Posterior vena cava (tissue), 2 donors: ENCODE results near the gene CD80. TPM values are rescaled to one million over a fixed set of nuclear protein-coding genes. Genes with fewer than 3 reads are reported as not detected.
"Not testable (repeated sequence)": the region's sequence is repeated elsewhere in the genome, so short reads cannot be mapped to it uniquely, and the experiment has no call there.

Source experiments
- DNase-seq: peaks from one replicate; pipeline ENCODE4 v3.0.0-alpha.2; 2020; ENCODE audit warnings: low spot score
- intact Hi-C, 2 donors: fragments of 100-400 bp; cut with DNase I; formaldehyde crosslinking; loops; one replicate each; pipeline versions ENCODE4 v1.14.1 to v1.14.2; 2022 to 2023
- total RNA-seq, 2 donors: library from RNA; stranded (reverse); fragmentation: NEBNext Ultra II Directional; extraction: Animal tissue kit (Norgen Biotek cat#: 25700); gene quantifications; one replicate each; pipeline ENCODE4 v1.2.1, GENCODE V29; 2021
- donor health status: DM: yes; HTN: yes; CAD: no.
- donor health status: DM: yes; HTN: yes; CAD: no.

Gene CD80
- total RNA-seq, 2 donors from 2014 or later = 0.24 to 1.3 TPM

GRCh38 chr3:119555309-119555735 lies 4.1 kb downstream of the CD80 start:
- no peak for DNase-seq
- intact Hi-C loops = no loop called here

GRCh38 chr3:119553823-119554415 lies 5.5 kb downstream of the CD80 start:
- intact Hi-C loops = no loop called here
- no peak for DNase-seq

DNA sequence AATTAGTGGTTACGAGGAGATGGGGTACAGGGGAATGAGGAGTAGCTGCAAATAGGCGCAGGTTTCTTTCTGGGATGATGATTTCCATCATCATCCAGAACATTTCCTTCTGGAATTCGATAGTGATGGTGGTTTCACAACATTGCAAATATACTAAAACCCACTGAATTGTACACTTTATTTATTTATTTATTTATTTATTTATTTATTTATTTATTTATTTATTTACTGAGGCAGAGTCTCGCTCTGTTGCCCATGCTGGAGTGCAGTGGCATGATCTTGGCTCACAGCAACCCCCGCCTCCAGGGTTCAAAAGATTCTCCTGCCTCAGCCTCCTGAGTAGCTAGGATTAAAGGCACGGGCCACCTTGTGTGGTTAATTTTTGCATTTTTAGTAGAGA lies 6.5 kb downstream of the CD80 start:
- intact Hi-C loops, DNase-seq: not testable (repeated sequence)

DNA sequence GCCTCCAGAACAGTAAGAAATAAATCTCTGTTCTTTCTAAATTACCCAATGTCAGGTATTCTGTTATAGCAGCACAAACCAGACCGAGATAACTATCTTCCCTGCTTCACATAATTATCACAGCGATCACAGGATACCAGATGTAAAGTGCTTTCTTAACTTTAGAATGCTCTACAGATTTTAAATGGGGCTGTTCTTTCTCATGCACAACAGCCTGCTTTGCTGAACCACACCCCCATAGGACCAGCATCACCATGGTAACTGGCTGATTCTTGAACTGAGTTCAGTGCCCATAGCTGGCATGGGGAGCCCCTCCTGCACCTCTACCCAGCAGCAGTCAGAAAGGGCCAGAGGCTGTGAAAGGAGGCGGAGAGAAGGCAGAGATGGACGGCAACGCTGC lies 7.8 kb downstream of the CD80 start:
- intact Hi-C loops = no loop called here
- no peak for DNase-seq

- no peak for DNase-seq
- intact Hi-C loops = no loop called here
Observed at GRCh38 chr3:119550192-119550910, 9.1 kb downstream of the CD80 start.

DNA sequence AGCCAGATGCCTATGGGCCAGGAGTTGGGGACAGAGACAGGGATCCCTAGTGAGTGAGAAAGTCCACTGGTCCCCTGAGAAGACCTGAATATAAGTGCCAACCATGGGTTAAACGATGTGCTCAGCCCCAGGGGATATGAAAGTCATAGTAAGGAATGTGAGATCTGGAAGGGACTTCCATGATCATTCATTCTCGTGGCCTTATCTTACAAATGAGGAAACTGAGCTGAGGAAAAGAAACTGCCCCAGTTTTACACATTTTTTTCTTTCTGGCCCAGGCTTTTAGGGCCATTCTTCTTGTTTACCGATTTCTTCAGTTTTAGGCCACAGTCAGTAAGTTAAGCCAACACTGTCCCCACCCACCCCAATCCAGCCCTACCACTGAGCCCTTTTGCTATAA lies 11.1 kb downstream of the CD80 start:
- no peak for DNase-seq
- intact Hi-C loops = no loop called here

DNA sequence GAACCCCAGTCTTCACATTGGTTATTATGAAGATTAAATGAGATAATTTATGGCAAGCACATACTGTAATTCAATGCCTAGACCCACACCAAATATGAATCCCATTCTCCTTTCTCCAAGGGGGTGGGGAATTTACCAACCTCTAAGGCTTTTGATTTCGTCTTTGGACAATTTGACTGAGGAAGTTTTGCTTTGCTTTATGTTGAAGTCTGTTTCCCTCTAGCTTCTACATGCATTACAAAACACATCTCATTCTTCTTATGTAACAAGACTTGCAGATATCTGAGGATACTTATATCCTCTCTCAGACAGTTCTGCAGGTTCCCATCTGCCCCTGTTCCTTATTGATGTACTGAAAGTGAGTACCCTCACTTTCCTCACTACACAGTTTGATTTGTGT lies 12.2 kb downstream of the CD80 start:
- no peak for DNase-seq
- intact Hi-C loops = no loop called here

GRCh38 chr3:119543147-119543546 lies 16.3 kb downstream of the CD80 start:
- intact Hi-C loops = loop anchor here in 1 of 2 donors (5.0 kb wide), 1 partner anchor 989 kb away; no protein-coding TSS in a partner anchor
- no peak for DNase-seq

DNA sequence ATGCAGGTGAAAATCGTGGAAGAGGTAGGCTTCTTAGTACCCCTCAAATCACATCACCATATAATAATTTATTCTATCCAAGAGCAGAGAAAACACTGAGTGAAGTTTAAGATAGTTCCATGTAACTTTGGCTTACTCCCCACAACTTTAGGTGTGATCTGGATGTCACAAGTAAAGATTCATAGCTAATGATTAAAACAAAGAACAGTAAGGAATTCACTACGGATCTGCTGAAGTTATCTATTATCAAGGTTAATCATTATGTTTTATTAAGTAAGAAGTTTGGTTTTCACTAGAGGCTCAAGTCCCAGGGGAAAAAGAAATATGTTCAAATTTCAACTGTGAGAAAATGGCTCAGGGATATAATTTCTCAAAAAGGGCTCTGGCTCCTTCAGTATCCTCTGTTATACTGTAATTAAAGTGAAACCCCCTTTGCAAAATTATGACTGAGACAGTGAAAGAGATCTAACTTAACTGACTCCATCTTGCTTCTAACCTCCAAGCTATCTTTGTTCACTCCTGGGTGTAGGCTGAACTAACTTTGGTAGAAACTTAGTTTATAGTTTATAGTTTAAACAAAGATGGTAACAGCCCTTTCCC lies 17.1 kb downstream of the CD80 start:
- no peak for DNase-seq
- intact Hi-C loops = loop anchor here in 1 of 2 donors (5.0 kb wide), 1 partner anchor 990 kb away; no protein-coding TSS in a partner anchor

GRCh38 chr3:119541547-119541946 lies 17.9 kb downstream of the CD80 start:
- DNase-seq = no peak
- intact Hi-C loops = loop anchor here in 1 of 2 donors (5.0 kb wide), 1 partner anchor 991 kb away; no protein-coding TSS in a partner anchor

DNA sequence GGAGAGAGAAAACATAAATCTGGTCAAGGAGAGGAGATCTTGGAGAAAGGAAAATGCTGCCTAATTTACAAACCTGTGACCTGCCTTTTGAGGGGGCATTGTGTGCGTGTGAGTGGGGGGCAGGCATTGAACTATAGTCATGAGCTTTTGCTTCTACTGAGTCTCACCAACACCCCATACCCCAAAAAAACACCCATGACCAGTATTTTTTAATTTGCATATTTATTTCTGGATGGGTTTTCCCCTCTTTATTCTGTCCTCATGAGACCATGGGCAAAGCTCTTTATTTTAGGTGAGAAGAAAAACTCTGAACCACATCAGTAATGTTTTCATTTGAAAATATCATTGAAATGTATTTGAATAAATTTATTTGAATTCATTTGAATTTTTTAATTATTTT lies 20.6 kb downstream of the CD80 start:
- DNase-seq = no peak
- intact Hi-C loops = no loop called here

DNA sequence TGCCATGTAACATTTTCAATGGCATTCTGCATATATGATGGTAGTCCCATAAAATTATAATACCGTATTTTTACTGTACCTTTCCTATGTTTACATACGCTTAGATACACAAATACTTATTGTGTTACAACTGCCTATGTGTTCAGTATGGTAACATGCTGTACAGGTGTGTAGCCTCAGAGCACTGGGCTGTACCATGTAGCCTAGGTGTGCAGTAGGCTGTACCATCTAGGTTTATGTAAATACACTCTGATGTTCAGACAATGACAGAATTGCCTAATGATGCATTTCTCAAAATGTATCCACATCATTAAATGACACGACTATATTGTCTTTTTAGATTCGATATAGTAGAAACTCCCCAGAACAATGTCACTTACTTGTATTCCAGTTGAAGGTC lies 22.7 kb downstream of the CD80 start:
- no peak for DNase-seq
- intact Hi-C loops = no loop called here

DNA sequence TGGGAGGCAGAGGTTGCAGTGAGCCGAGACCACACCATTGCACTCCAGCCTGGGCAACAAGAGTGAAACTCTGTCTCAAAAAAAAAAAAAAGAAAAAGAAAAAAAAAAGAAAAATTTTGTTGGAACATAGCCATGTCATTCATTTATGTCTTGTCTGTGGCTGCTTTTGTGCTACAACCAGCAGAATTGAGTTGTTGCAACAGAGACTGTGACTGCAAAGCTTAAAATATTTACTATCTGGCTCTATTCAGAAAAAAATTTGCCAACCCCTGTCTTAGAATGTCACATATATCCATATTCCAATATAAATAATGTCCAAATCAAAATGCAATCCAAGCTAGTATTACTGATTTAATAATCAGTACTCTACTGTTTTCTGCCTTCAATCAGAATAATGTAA lies 25.1 kb downstream of the CD80 start:
- no peak for DNase-seq
- intact Hi-C loops = no loop called here

GRCh38 chr3:119531151-119531550 lies 28.3 kb downstream of the CD80 start:
- intact Hi-C loops = no loop called here
- DNase-seq = no peak

DNA sequence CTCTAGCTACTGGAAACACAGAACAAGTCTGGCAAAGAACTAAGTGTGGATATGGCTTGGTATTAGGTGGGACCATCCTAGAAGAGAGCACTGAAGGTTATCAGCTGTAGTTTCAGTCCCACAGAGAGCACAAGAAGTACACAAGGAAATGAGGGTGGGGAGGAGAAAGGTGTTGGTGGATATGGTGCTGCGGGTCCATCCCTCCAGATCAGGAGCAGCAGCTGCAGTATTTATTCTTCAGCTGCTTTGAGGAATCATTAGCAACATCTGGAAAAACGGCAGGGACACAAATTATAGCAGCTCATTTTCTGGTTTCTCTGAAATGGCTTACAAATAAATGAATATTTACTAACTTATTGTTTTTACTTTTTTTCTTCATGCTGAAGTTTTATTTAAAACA lies 29.0 kb downstream of the CD80 start:
- intact Hi-C loops = no loop called here
- no peak for DNase-seq

- intact Hi-C loops = loop anchor here in 1 of 2 donors (10.0 kb wide), 1 partner anchor 155 kb away; no protein-coding TSS in a partner anchor
Observed at GRCh38 chr3:119529883-119530282, 29.5 kb downstream of the CD80 start.

DNA sequence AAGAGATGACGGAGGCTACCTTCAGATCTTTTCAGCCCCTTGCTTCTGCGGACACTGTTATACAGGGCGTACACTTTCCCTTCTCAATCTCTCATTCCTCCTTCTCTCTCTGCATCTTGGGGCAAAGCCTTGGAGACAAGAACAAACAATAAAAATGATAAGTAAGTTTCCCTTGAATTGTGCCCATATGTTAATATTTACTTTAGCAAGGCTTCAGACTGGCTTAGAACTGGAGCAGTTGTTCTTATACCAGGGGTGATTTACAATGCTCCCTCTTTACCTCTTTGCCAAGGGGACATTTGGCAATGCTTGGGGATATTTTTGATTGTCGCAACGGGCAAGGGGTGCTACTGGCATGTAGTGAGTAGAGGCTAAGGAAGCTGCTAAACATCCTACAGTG lies 31.7 kb downstream of the CD80 start:
- intact Hi-C loops = loop anchor here in 1 of 2 donors (10.0 kb wide), 1 partner anchor 157 kb away; no protein-coding TSS in a partner anchor
- no peak for DNase-seq

More at GRCh38 chr3:119529883-119530282, 29.5 kb downstream of the CD80 start:
- DNase-seq = no peak

- intact Hi-C loops = loop anchor here in 1 of 2 donors (10.0 kb wide), 1 partner anchor 160 kb away; no protein-coding TSS in a partner anchor
- DNase-seq = no peak
Observed at GRCh38 chr3:119524931-119525662, 34.3 kb downstream of the CD80 start.

GRCh38 chr3:119518026-119518425 lies 41.4 kb downstream of the CD80 start:
- intact Hi-C loops = no loop called here
- DNase-seq = no peak

- DNase-seq = no peak
- intact Hi-C loops = no loop called here
Observed at GRCh38 chr3:119517112-119517511, 42.3 kb downstream of the CD80 start.
